Stomach (tissue), 4 donors: Measurements from ENCODE around the gene MTNR1B.

ENCODE experiments used
- CTCF ChIP-seq, 7 experiments: fragments of 450-650 bp in 4 of 7; fragments of 200-600 bp in 3 of 7; sonication (generic) in 3 of 7; IDR thresholded peaks; one replicate each; pipeline ENCODE4 v1.5.1; 2016 to 2019; ENCODE audit warnings: antibody characterized with exemption in 7 of 7, control low read depth in 2 of 7, mild to moderate bottlenecking in 1 of 7
- EP300 ChIP-seq: sonication (generic); formaldehyde crosslinking; IDR thresholded peaks from one replicate; pipeline ENCODE4 v1.6.1; 2017; ENCODE audit warnings: antibody characterized with exemption

- no peak for TF ChIP-seq CTCF (IDR thresholded peaks at IDR 0.05)
- TF ChIP-seq EP300, result no peak
Measured at GRCh38 chr11:92960886-92961285, 8.6 kb upstream of the MTNR1B start.
